LNCaP clone FGC (cell line): ENCODE data around the gene MOB3B.

Experiments used
- DNase-seq: peaks from one replicate; pipeline ENCODE4 v3.0.0-alpha.2; 2011; ENCODE audit warnings: low read depth
- H3K4me3 ChIP-seq: 2 replicates; pipeline ENCODE4 v1.5.1; 2011; ENCODE audit warnings: mild to moderate bottlenecking, low read depth, low read length, control low read depth
- CTCF ChIP-seq: IDR thresholded peaks from 2 replicates; pipeline ENCODE4 v1.5.1; 2012; ENCODE audit warnings: mild to moderate bottlenecking; ENCODE audit not compliant: control insufficient read depth, insufficient read depth; ENCODE audit errors: extremely low read depth

Gene MOB3B

GRCh38 chr9:27394154-27394825, 135.3 kb downstream of the MOB3B start:
- no peak overlapping the region for H3K4me3 ChIP-seq
- peak; percentile 72 for DNase-seq
- no peak for TF ChIP-seq CTCF

GRCh38 chr9:27393054-27393846, 136.4 kb downstream of the MOB3B start:
- DNase-seq: no peak
- H3K4me3 ChIP-seq: no peak overlapping the region
- no peak for TF ChIP-seq CTCF

GRCh38 chr9:27392451-27392850, 137.2 kb downstream of the MOB3B start:
- no peak overlapping the region for H3K4me3 ChIP-seq
- no peak for TF ChIP-seq CTCF
- DNase-seq: no peak

GRCh38 chr9:27391040-27391895, 138.3 kb downstream of the MOB3B start:
- no peak for TF ChIP-seq CTCF
- H3K4me3 ChIP-seq: no peak overlapping the region
- no peak for DNase-seq

- no peak overlapping the region for H3K4me3 ChIP-seq
- TF ChIP-seq CTCF: no peak
- DNase-seq: no peak
These were observed 141.5 kb downstream of the MOB3B start for GRCh38 chr9:27388150-27388549.

GRCh38 chr9:27387722-27388121, 141.9 kb downstream of the MOB3B start:
- TF ChIP-seq CTCF: no peak
- no peak overlapping the region for H3K4me3 ChIP-seq
- no peak for DNase-seq
